Smooth muscle cell (in vitro differentiated cells): ENCODE results near the gene GALNT5. TPM values are rescaled to one million over a fixed set of nuclear protein-coding genes. Genes with fewer than 3 reads are reported as not detected.

Experiments
- DNase-seq: peaks from one replicate; lab custom pipeline; 2025; ENCODE audit not compliant: unreplicated experiment; lab: John Stamatoyannopoulos, UW
- H2AFZ ChIP-seq: fragments of 200-600 bp; sonication (generic); 2 replicates; pipeline ENCODE4 v1.6.0; 2016; ENCODE audit warnings: antibody characterized with exemption, low read depth, mild to moderate bottlenecking
- H3F3A ChIP-seq: fragments of 200-600 bp; sonication (generic); 2 replicates; pipeline ENCODE4 v1.6.0; 2017; ENCODE audit warnings: antibody characterized with exemption, low read depth
- H3K27ac ChIP-seq: fragments of 200-600 bp; sonication (generic); 2 replicates; pipeline ENCODE4 v1.5.1; 2016; ENCODE audit warnings: low read depth, mild to moderate bottlenecking
- H3K27me3 ChIP-seq: fragments of 200-600 bp; sonication (generic); 2 replicates; pipeline ENCODE4 v1.6.1; 2016; ENCODE audit warnings: low read depth, mild to moderate bottlenecking
- H3K36me3 ChIP-seq: fragments of 200-600 bp; sonication (generic); 2 replicates; pipeline ENCODE4 v1.5.1; 2016; ENCODE audit warnings: low read depth
- H3K4me1 ChIP-seq: fragments of 200-600 bp; sonication (generic); 2 replicates; pipeline ENCODE4 v1.5.1; 2016; ENCODE audit warnings: low read depth
- H3K4me2 ChIP-seq: fragments of 200-600 bp; sonication (generic); 2 replicates; pipeline ENCODE4 v1.6.0; 2016; ENCODE audit warnings: mild to moderate bottlenecking
- H3K4me3 ChIP-seq: fragments of 200-600 bp; sonication (generic); 2 replicates; pipeline ENCODE4 v1.5.1; 2016; ENCODE audit warnings: mild to moderate bottlenecking
- H3K79me2 ChIP-seq: fragments of 200-600 bp; sonication (generic); 2 replicates; pipeline ENCODE4 v1.6.0; 2016; ENCODE audit warnings: low read depth, mild to moderate bottlenecking
- H3K9ac ChIP-seq: fragments of 200-600 bp; sonication (generic); 2 replicates; pipeline ENCODE4 v1.6.0; 2016; ENCODE audit warnings: low read depth
- H3K9me3 ChIP-seq: fragments of 200-600 bp; sonication (generic); replicated peaks from 2 replicates; pipeline ENCODE4 v1.5.1; 2016; ENCODE audit warnings: low read depth
- H4K20me1 ChIP-seq: fragments of 200-600 bp; sonication (generic); 2 replicates; pipeline ENCODE4 v1.6.0; 2016; ENCODE audit warnings: low read depth
- CTCF ChIP-seq: fragments of 200-600 bp; sonication (generic); IDR thresholded peaks from 2 replicates; pipeline ENCODE4 v1.5.1; 2017; ENCODE audit warnings: borderline replicate concordance, mild to moderate bottlenecking, antibody characterized with exemption; ENCODE audit not compliant: insufficient read depth, poor library complexity, severe bottlenecking
- WGBS: methylation state at CpG from one replicate; pipeline ENCODE4 v1.1.7; 2016; ENCODE audit warnings: low lambda C conversion rate; 5-methylcytosine and 5-hydroxymethylcytosine counted together
- polyA plus RNA-seq: library from polyadenylated mRNA; unstranded; fragments of >200 nt; fragmentation: Nextera tagmentation; extraction: Ambion mirVana; gene quantifications from 2 replicates; pipeline ENCODE4 v1.2.1, GENCODE V29; 2016
- total RNA-seq: library from RNA; depleted of rRNA; stranded (reverse); fragments of >200 nt; gene quantifications from 2 replicates; pipeline ENCODE4 v1.2.3, GENCODE V29; 2014

The GALNT5 gene
- total and polyA plus RNA-seq, 2 experiments from 2014 or later = 1.8 to 2.0 TPM

- no peak overlapping the region for H2AFZ ChIP-seq
- no peak overlapping the region for H3K9ac ChIP-seq
- no peak overlapping the region for H3K4me3 ChIP-seq
- DNase-seq = no peak
- no peaks in the 10 kb centered on the region for H3K9me3 ChIP-seq
- H3K27me3 ChIP-seq = no peaks in the 10 kb centered on the region
- TF ChIP-seq CTCF = no peak
- 55% methylated on average over 1 of the region's 1 CpG for WGBS
- no peaks in the 10 kb centered on the region for H3K4me1 ChIP-seq
- no peaks in the 10 kb centered on the region for H3K79me2 ChIP-seq
- no peak overlapping the region for H3K27ac ChIP-seq
- H3K36me3 ChIP-seq = no peaks in the 10 kb centered on the region
- no peaks in the 10 kb centered on the region for H4K20me1 ChIP-seq
- no peaks in the 10 kb centered on the region for H3F3A ChIP-seq
- no peak overlapping the region for H3K4me2 ChIP-seq
Measured at GRCh38 chr2:157349949-157350515, 92.5 kb downstream of the GALNT5 start.

- no peaks in the 10 kb centered on the region for H3K9me3 ChIP-seq
- no peak overlapping the region for H2AFZ ChIP-seq
- H3K4me3 ChIP-seq = no peak overlapping the region
- no peak overlapping the region for H3K9ac ChIP-seq
- no peak for DNase-seq
- H3K27ac ChIP-seq = no peak overlapping the region
- H3K27me3 ChIP-seq = no peaks in the 10 kb centered on the region
- no peaks in the 10 kb centered on the region for H4K20me1 ChIP-seq
- H3F3A ChIP-seq = no peaks in the 10 kb centered on the region
- H3K4me2 ChIP-seq = no peak overlapping the region
- no peaks in the 10 kb centered on the region for H3K79me2 ChIP-seq
- H3K36me3 ChIP-seq = no peaks in the 10 kb centered on the region
- no peak for TF ChIP-seq CTCF
- 68% methylated on average over 1 of the region's 1 CpG for WGBS
- H3K4me1 ChIP-seq = no peaks in the 10 kb centered on the region
Measured at GRCh38 chr2:157355618-157356017, 98.1 kb downstream of the GALNT5 start.

- Histone ChIP-seq H3F3A (no peaks in the 10 kb centered on the region), H3K36me3 (no peaks in the 10 kb centered on the region), H3K27ac (no peak overlapping the region), H3K9ac (no peak overlapping the region), H2AFZ (no peak overlapping the region), H3K79me2 (no peaks in the 10 kb centered on the region), H4K20me1 (no peaks in the 10 kb centered on the region), H3K4me2 (no peak overlapping the region), H3K27me3 (no peaks in the 10 kb centered on the region), H3K4me3 (no peak overlapping the region), H3K9me3 (no peaks in the 10 kb centered on the region), H3K4me1 (no peaks in the 10 kb centered on the region)
- no peak for TF ChIP-seq CTCF
- no peak for DNase-seq
- 97% methylated on average over 2 of the region's 2 CpGs for WGBS
Measured at GRCh38 chr2:157359628-157360027, 102.1 kb downstream of the GALNT5 start.

GRCh38 chr2:157361526-157361925 is 104.0 kb downstream of the GALNT5 start:
- Histone ChIP-seq H4K20me1 (no peaks in the 10 kb centered on the region), H3K4me1 (no peaks in the 10 kb centered on the region), H3K79me2 (no peaks in the 10 kb centered on the region), H3K27ac (no peak overlapping the region), H3F3A (no peaks in the 10 kb centered on the region), H3K4me2 (no peak overlapping the region), H2AFZ (no peak overlapping the region), H3K9ac (no peak overlapping the region), H3K4me3 (no peak overlapping the region), H3K36me3 (no peaks in the 10 kb centered on the region), H3K9me3 (no peaks in the 10 kb centered on the region), H3K27me3 (no peaks in the 10 kb centered on the region)
- no peak for TF ChIP-seq CTCF
- DNase-seq = no peak
